ENCODE measurements around the gene DAB2.
"Not testable (repeated sequence)": the region's sequence is repeated elsewhere in the genome, so short reads cannot be mapped to it uniquely, and the experiment has no call there.

Gene DAB2

GRCh38 chr5:39376293-39376714 lies 48.5 kb downstream of the DAB2 start:
- DNase-seq = peak; percentile 69 to 77 (median 73)

- no peak for DNase-seq
These were observed 51.0 kb downstream of the DAB2 start for GRCh38 chr5:39373791-39374190.

GRCh38 chr5:39371367-39371635 lies 53.5 kb downstream of the DAB2 start:
- DNase-seq = no peak

GRCh38 chr5:39370555-39371366 lies 54.0 kb downstream of the DAB2 start:
- DNase-seq = no peak

GRCh38 chr5:39369123-39369815 lies 55.5 kb downstream of the DAB2 start:
- no peak for DNase-seq

- DNase-seq = no peak
These were observed 56.7 kb downstream of the DAB2 start for GRCh38 chr5:39368116-39368515.

GRCh38 chr5:39367711-39368110 lies 57.1 kb downstream of the DAB2 start:
- DNase-seq = no peak

- no peak for DNase-seq
These were observed 60.4 kb downstream of the DAB2 start, which contains the start of gene C9 for GRCh38 chr5:39364367-39364766. Gene C9 (minus strand): TSS chr5:39364495. CDS start chr5:39364464, 31 bp downstream.

- DNase-seq = no peak
These were observed 61.6 kb downstream of the DAB2 start for GRCh38 chr5:39363217-39363616.

- no peak for DNase-seq
These were observed 62.1 kb downstream of the DAB2 start for GRCh38 chr5:39362646-39363045.

GRCh38 chr5:39361306-39361705 lies 63.5 kb downstream of the DAB2 start:
- no peak for DNase-seq

GRCh38 chr5:39360471-39361111 lies 64.2 kb downstream of the DAB2 start:
- peak; percentile 43 to 81 (median 72) for DNase-seq

GRCh38 chr5:39356263-39356662 lies 68.5 kb downstream of the DAB2 start:
- no peak for DNase-seq

GRCh38 chr5:39355324-39355723 lies 69.5 kb downstream of the DAB2 start:
- DNase-seq = no peak

- DNase-seq = no peak
These were observed 70.9 kb downstream of the DAB2 start for GRCh38 chr5:39353717-39354399.

GRCh38 chr5:39352951-39353350 lies 71.8 kb downstream of the DAB2 start:
- DNase-seq = no peak

GRCh38 chr5:39352170-39352569 lies 72.6 kb downstream of the DAB2 start:
- no peak for DNase-seq

- DNase-seq = no peak
These were observed 75.3 kb downstream of the DAB2 start for GRCh38 chr5:39349484-39349883.

GRCh38 chr5:39342460-39342859 lies 82.3 kb downstream of the DAB2 start:
- DNase-seq = no peak

- no peak for DNase-seq
These were observed 82.9 kb downstream of the DAB2 start for GRCh38 chr5:39341896-39342295.

- DNase-seq = no peak
These were observed 84.3 kb downstream of the DAB2 start for GRCh38 chr5:39340506-39340905.

GRCh38 chr5:39337252-39337915 lies 87.4 kb downstream of the DAB2 start:
- no peak for DNase-seq

- DNase-seq = not testable (repeated sequence)
These were observed 90.5 kb downstream of the DAB2 start for GRCh38 chr5:39334296-39334695.

Measured in suppressor macrophage treated with lipopolysaccharide for 1 hour (primary cell).